SU-DHL-6 (cell line): Measurements from ENCODE around the gene CCNG1.

Experiments
- EZH2phosphoT487 ChIP-seq: fragments of 200-600 bp; sonication (generic), shearing (Covaris generic); conservative IDR thresholded peaks from 2 replicates; pipeline ENCODE4 v1.6.1; 2018; ENCODE audit warnings: mild to moderate bottlenecking, antibody characterized with exemption, low read length, moderate library complexity, mixed read lengths
- TF ChIP-seq, protein P1 (sequence below): fragments of 200-600 bp; sonication (generic); IDR thresholded peaks from one replicate; pipeline ENCODE4 v1.5.1; 2017; ENCODE audit warnings: antibody characterized with exemption, mild to moderate bottlenecking, low read length, moderate library complexity; ENCODE audit not compliant: insufficient read depth, poor library complexity, severe bottlenecking

DNA sequence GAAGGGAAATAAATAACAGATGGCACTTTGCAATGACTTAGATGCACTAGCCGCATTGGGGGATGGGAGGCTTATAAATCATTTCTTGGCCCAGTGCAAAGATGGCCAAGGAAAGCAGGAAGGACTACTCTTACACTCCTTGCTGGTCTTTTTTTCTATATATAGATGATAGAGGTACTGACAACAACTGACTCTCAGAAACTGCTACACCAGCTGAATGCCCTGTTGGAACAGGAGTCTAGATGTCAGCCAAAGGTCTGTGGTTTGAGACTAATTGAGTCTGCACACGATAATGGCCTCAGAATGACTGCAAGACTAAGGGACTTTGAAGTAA lies 1.7 kb downstream of the CCNG1 start:
- TF ChIP-seq, protein P1, sequence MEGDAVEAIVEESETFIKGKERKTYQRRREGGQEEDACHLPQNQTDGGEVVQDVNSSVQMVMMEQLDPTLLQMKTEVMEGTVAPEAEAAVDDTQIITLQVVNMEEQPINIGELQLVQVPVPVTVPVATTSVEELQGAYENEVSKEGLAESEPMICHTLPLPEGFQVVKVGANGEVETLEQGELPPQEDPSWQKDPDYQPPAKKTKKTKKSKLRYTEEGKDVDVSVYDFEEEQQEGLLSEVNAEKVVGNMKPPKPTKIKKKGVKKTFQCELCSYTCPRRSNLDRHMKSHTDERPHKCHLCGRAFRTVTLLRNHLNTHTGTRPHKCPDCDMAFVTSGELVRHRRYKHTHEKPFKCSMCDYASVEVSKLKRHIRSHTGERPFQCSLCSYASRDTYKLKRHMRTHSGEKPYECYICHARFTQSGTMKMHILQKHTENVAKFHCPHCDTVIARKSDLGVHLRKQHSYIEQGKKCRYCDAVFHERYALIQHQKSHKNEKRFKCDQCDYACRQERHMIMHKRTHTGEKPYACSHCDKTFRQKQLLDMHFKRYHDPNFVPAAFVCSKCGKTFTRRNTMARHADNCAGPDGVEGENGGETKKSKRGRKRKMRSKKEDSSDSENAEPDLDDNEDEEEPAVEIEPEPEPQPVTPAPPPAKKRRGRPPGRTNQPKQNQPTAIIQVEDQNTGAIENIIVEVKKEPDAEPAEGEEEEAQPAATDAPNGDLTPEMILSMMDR: no peak
- TF ChIP-seq EZH2phosphoT487: no peak
